Panc1 (cell line): ENCODE data around the gene MEAK7.

Experiments
- TF ChIP-seq, protein P1 (sequence below): fragments of 450-650 bp; IDR thresholded peaks from 2 replicates; pipeline ENCODE4 v1.5.1; 2017; ENCODE audit warnings: mild to moderate bottlenecking
- TF ChIP-seq, protein P2 (sequence below), 2 experiments: IDR thresholded peaks; 2 replicates each; pipeline ENCODE4 v1.6.1; 2011 to 2012; ENCODE audit warnings: low read depth in 2 of 2, control low read depth in 1 of 2, low read length in 1 of 2, mild to moderate bottlenecking in 1 of 2, moderate library complexity in 1 of 2; ENCODE audit not compliant: insufficient read depth in 1 of 2

GRCh38 chr16:84461413-84462295 lies 42.8 kb downstream of the MEAK7 start:
- TF ChIP-seq, protein P1, sequence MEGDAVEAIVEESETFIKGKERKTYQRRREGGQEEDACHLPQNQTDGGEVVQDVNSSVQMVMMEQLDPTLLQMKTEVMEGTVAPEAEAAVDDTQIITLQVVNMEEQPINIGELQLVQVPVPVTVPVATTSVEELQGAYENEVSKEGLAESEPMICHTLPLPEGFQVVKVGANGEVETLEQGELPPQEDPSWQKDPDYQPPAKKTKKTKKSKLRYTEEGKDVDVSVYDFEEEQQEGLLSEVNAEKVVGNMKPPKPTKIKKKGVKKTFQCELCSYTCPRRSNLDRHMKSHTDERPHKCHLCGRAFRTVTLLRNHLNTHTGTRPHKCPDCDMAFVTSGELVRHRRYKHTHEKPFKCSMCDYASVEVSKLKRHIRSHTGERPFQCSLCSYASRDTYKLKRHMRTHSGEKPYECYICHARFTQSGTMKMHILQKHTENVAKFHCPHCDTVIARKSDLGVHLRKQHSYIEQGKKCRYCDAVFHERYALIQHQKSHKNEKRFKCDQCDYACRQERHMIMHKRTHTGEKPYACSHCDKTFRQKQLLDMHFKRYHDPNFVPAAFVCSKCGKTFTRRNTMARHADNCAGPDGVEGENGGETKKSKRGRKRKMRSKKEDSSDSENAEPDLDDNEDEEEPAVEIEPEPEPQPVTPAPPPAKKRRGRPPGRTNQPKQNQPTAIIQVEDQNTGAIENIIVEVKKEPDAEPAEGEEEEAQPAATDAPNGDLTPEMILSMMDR, result no peak
- TF ChIP-seq, protein P2, sequence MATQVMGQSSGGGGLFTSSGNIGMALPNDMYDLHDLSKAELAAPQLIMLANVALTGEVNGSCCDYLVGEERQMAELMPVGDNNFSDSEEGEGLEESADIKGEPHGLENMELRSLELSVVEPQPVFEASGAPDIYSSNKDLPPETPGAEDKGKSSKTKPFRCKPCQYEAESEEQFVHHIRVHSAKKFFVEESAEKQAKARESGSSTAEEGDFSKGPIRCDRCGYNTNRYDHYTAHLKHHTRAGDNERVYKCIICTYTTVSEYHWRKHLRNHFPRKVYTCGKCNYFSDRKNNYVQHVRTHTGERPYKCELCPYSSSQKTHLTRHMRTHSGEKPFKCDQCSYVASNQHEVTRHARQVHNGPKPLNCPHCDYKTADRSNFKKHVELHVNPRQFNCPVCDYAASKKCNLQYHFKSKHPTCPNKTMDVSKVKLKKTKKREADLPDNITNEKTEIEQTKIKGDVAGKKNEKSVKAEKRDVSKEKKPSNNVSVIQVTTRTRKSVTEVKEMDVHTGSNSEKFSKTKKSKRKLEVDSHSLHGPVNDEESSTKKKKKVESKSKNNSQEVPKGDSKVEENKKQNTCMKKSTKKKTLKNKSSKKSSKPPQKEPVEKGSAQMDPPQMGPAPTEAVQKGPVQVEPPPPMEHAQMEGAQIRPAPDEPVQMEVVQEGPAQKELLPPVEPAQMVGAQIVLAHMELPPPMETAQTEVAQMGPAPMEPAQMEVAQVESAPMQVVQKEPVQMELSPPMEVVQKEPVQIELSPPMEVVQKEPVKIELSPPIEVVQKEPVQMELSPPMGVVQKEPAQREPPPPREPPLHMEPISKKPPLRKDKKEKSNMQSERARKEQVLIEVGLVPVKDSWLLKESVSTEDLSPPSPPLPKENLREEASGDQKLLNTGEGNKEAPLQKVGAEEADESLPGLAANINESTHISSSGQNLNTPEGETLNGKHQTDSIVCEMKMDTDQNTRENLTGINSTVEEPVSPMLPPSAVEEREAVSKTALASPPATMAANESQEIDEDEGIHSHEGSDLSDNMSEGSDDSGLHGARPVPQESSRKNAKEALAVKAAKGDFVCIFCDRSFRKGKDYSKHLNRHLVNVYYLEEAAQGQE (IDR thresholded peaks at IDR 0.05; ENCODE audit: insufficient read depth in 1 of 2, low read depth in 2 of 2, low read length in 1 of 2), result no peak
